CD4-positive, CD25-positive, alpha-beta regulatory T cell (primary cell): ENCODE measurements around the gene MGAT5B. TPM values are rescaled to one million over a fixed set of nuclear protein-coding genes. Genes with fewer than 3 reads are reported as not detected.

Source experiments
- ATAC-seq, 2 donors: fragments of 150-1000 bp; cut with Tn5 transposase; one replicate each; pipeline ENCODE4 v1.10.0; 2021; ENCODE audit warnings: low read depth in 2 of 2, moderate number of reproducible peaks in 2 of 2, moderate library complexity in 1 of 2
- DNase-seq, 3 donors: peaks; one replicate each; pipeline versions ENCODE4 v3.0.0 to v3.0.0-alpha.2; 2012 to 2022; ENCODE audit warnings: mixed read lengths in 1 of 3
- H3K27ac ChIP-seq: one replicate; pipeline ENCODE4 v1.7.0; 2013; ENCODE audit warnings: mild to moderate bottlenecking, low read length; ENCODE audit not compliant: insufficient read depth, poor library complexity, severe bottlenecking
- H3K27me3 ChIP-seq: one replicate; pipeline ENCODE4 v1.7.0; 2013; ENCODE audit warnings: low read length; ENCODE audit not compliant: control insufficient read depth, insufficient read depth
- H3K36me3 ChIP-seq: one replicate; pipeline ENCODE4 v1.7.0; 2013; ENCODE audit warnings: mild to moderate bottlenecking, low read length, moderate library complexity; ENCODE audit not compliant: control insufficient read depth, insufficient read depth
- H3K4me1 ChIP-seq: 2 replicates; pipeline ENCODE4 v1.7.0; 2013; ENCODE audit warnings: mild to moderate bottlenecking, low read length; ENCODE audit not compliant: insufficient read depth, control insufficient read depth, poor library complexity, severe bottlenecking
- H3K4me3 ChIP-seq: one replicate; pipeline ENCODE4 v1.7.0; 2013; ENCODE audit warnings: low read depth, mild to moderate bottlenecking, low read length, moderate library complexity
- H3K9me3 ChIP-seq, 2 experiments: 1 replicate in 1 of 2; 2 replicates in 1 of 2; pipeline ENCODE4 v1.7.0; 2013; ENCODE audit warnings: low read length in 2 of 2, mild to moderate bottlenecking in 1 of 2, moderate library complexity in 1 of 2; ENCODE audit not compliant: control insufficient read depth in 2 of 2
- H3K27ac Mint-ChIP-seq, 3 donors: one replicate each; pipeline ENCODE4 v1.8.0; 2020 to 2022; ENCODE audit warnings: mild to moderate bottlenecking in 3 of 3, mixed read lengths in 3 of 3, moderate library complexity in 2 of 3
- H3K27me3 Mint-ChIP-seq: one replicate; pipeline ENCODE4 v1.8.0; 2022; ENCODE audit warnings: mild to moderate bottlenecking, mixed read lengths
- H3K36me3 Mint-ChIP-seq: one replicate; pipeline ENCODE4 v1.8.0; 2020; ENCODE audit warnings: mixed read lengths
- H3K4me1 Mint-ChIP-seq, 4 donors: one replicate each; pipeline ENCODE4 v1.8.0; 2020 to 2022; ENCODE audit warnings: mixed read lengths in 4 of 4, mild to moderate bottlenecking in 1 of 4
- H3K4me3 Mint-ChIP-seq, 4 donors: one replicate each; pipeline ENCODE4 v1.8.0; 2020 to 2022; ENCODE audit warnings: mild to moderate bottlenecking in 4 of 4, mixed read lengths in 4 of 4, moderate library complexity in 3 of 4
- H3K9me3 Mint-ChIP-seq, 7 donors: one replicate each; pipeline ENCODE4 v1.8.0; 2020 to 2022; ENCODE audit warnings: mixed read lengths in 7 of 7, mild to moderate bottlenecking in 3 of 7, moderate library complexity in 2 of 7
- polyA plus RNA-seq, 4 donors: library from polyadenylated mRNA; unstranded; fragments of 300-500 nt; fragmentation: Illumina TruSeq; gene quantifications; one replicate each; pipeline ENCODE4 v1.2.3, GENCODE V29; 2021
- total RNA-seq: library from RNA; stranded (reverse); gene quantifications from one replicate; pipeline ENCODE4 v1.2.3, GENCODE V29; 2022

Gene MGAT5B
- total and polyA plus RNA-seq, 5 donors from 2014 or later, result not detected

DNA sequence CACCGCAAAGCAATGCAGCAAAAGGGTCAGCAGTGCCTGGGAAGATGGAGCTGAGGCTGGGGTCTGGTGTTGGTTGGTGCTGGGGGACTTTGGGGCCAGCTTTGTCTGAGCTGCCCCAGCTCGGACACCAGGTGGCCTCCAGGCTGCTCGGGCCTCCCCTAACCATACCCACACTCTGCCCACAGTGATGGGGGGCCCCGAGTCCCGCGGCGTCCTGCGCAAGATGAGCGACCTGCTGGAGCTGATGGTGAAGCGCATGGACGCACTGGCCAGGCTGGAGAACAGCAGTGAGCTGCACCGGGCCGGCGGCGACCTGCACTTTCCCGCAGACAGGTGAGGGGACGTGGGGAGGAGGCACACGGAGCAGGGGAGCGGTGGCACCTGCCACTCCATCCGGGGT, 13.8 kb downstream of the MGAT5B start:
- H3K4me1 ChIP-seq, result no peaks in the 10 kb centered on the region
- no peak overlapping the region for H3K27ac ChIP-seq
- ATAC-seq, result no peak
- H3K9me3 ChIP-seq, result no peaks in the 10 kb centered on the region
- DNase-seq, result no peak
- Mint-ChIP-seq H3K27me3 (no peaks in the 10 kb centered on the region), H3K27ac (peak overlapping the region in 1 of 3 donors; percentile 56), H3K4me1 (no peaks in the 10 kb centered on the region), H3K36me3 (no peaks in the 10 kb centered on the region), H3K9me3 (no peaks in the 10 kb centered on the region), H3K4me3 (no peak overlapping the region)
- H3K27me3 ChIP-seq, result no peaks in the 10 kb centered on the region
- no peak overlapping the region for H3K4me3 ChIP-seq
- no peaks in the 10 kb centered on the region for H3K36me3 ChIP-seq

- Histone ChIP-seq H3K27me3 (no peaks in the 10 kb centered on the region), H3K4me1 (no peaks in the 10 kb centered on the region), H3K36me3 (no peaks in the 10 kb centered on the region), H3K4me3 (no peak overlapping the region), H3K27ac (no peak overlapping the region), H3K9me3 (no peaks in the 10 kb centered on the region)
- Mint-ChIP-seq H3K27me3 (no peaks in the 10 kb centered on the region), H3K4me3 (no peak overlapping the region), H3K36me3 (no peaks in the 10 kb centered on the region), H3K27ac (no peak overlapping the region), H3K4me1 (no peaks in the 10 kb centered on the region), H3K9me3 (no peaks in the 10 kb centered on the region)
- no peak for DNase-seq
- no peak for ATAC-seq
Observed at GRCh38 chr17:76883744-76884525, 15.7 kb downstream of the MGAT5B start.

GRCh38 chr17:76884995-76885893, 17.0 kb downstream of the MGAT5B start:
- H3K27me3 ChIP-seq, result no peaks in the 10 kb centered on the region
- DNase-seq, result no peak
- H3K27ac ChIP-seq, result no peak overlapping the region
- no peak overlapping the region for H3K4me3 ChIP-seq
- no peaks in the 10 kb centered on the region for H3K9me3 ChIP-seq
- ATAC-seq, result no peak
- no peaks in the 10 kb centered on the region for H3K9me3 Mint-ChIP-seq
- H3K4me3 Mint-ChIP-seq, result no peak overlapping the region
- H3K36me3 Mint-ChIP-seq, result no peaks in the 10 kb centered on the region
- H3K36me3 ChIP-seq, result no peaks in the 10 kb centered on the region
- H3K27me3 Mint-ChIP-seq, result no peaks in the 10 kb centered on the region
- H3K4me1 Mint-ChIP-seq, result no peaks in the 10 kb centered on the region
- H3K27ac Mint-ChIP-seq, result peak overlapping the region in 1 of 3 donors; percentile 60
- no peaks in the 10 kb centered on the region for H3K4me1 ChIP-seq

DNA sequence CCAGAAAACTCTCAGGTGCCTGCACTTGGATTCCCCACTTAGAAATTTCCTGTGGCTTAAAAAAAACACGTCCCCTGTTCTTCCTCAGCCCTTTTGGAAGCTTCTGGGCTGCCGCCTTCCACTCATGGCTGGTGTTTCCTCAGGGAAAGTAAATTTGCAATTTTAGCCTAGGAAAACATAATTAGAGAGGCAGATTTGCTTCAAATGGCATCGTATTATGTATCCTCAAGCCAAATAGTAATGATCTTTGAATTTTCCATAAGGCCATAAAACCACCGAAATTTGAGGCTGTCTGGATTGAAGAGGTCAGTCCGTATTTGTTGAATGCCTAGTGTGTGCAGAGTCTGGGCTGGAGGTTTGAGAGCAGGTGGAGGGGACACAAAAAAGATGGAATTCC, 17.7 kb downstream of the MGAT5B start:
- H3K27me3 ChIP-seq, result no peaks in the 10 kb centered on the region
- ATAC-seq, result no peak
- H3K4me1 ChIP-seq, result no peaks in the 10 kb centered on the region
- DNase-seq, result no peak
- Mint-ChIP-seq H3K9me3 (no peaks in the 10 kb centered on the region), H3K36me3 (no peaks in the 10 kb centered on the region), H3K27me3 (no peaks in the 10 kb centered on the region), H3K27ac (no peak overlapping the region), H3K4me3 (no peak overlapping the region), H3K4me1 (no peaks in the 10 kb centered on the region)
- no peaks in the 10 kb centered on the region for H3K9me3 ChIP-seq
- H3K36me3 ChIP-seq, result no peaks in the 10 kb centered on the region
- H3K4me3 ChIP-seq, result no peak overlapping the region
- H3K27ac ChIP-seq, result no peak overlapping the region

DNA sequence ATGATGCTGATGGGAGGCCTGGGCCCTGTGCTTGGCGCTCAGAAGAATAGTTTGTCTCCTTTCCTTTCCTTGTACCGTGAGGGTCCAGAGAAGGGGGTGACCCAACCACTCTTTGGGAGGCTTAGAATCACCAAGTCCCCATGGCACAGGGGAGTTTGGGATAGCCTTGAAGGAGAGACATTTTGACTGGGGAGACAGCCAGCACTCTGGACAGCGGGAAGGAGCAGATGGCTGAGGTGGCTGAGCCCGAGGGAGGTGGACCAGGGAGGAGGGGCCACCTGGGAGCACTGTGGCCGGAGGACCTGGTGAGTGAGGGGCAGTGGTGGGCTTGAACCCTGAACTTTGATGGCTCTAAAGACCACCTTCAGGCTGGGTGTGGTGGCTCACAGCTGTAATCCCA, 18.2 kb downstream of the MGAT5B start:
- H3K4me1 ChIP-seq, result no peaks in the 10 kb centered on the region
- no peaks in the 10 kb centered on the region for H3K36me3 Mint-ChIP-seq
- H3K4me1 Mint-ChIP-seq, result no peaks in the 10 kb centered on the region
- H3K27ac ChIP-seq, result no peak overlapping the region
- no peaks in the 10 kb centered on the region for H3K9me3 Mint-ChIP-seq
- no peak overlapping the region for H3K27ac Mint-ChIP-seq
- DNase-seq (no peak), ATAC-seq (no peak)
- H3K4me3 ChIP-seq, result no peak overlapping the region
- H3K9me3 ChIP-seq, result no peaks in the 10 kb centered on the region
- no peaks in the 10 kb centered on the region for H3K27me3 Mint-ChIP-seq
- no peaks in the 10 kb centered on the region for H3K27me3 ChIP-seq
- H3K36me3 ChIP-seq, result no peaks in the 10 kb centered on the region
- H3K4me3 Mint-ChIP-seq, result no peak overlapping the region

GRCh38 chr17:76887802-76888201, 19.6 kb downstream of the MGAT5B start:
- H3K27ac ChIP-seq, result no peak overlapping the region
- H3K27me3 ChIP-seq, result no peaks in the 10 kb centered on the region
- no peaks in the 10 kb centered on the region for H3K36me3 Mint-ChIP-seq
- H3K9me3 ChIP-seq, result no peaks in the 10 kb centered on the region
- no peaks in the 10 kb centered on the region for H3K36me3 ChIP-seq
- H3K27me3 Mint-ChIP-seq, result no peaks in the 10 kb centered on the region
- H3K9me3 Mint-ChIP-seq, result no peaks in the 10 kb centered on the region
- ATAC-seq, result no peak
- H3K4me3 Mint-ChIP-seq, result no peak overlapping the region
- no peaks in the 10 kb centered on the region for H3K4me1 Mint-ChIP-seq
- H3K4me3 ChIP-seq, result no peak overlapping the region
- no peak overlapping the region for H3K27ac Mint-ChIP-seq
- no peaks in the 10 kb centered on the region for H3K4me1 ChIP-seq
- DNase-seq, result no peak

DNA sequence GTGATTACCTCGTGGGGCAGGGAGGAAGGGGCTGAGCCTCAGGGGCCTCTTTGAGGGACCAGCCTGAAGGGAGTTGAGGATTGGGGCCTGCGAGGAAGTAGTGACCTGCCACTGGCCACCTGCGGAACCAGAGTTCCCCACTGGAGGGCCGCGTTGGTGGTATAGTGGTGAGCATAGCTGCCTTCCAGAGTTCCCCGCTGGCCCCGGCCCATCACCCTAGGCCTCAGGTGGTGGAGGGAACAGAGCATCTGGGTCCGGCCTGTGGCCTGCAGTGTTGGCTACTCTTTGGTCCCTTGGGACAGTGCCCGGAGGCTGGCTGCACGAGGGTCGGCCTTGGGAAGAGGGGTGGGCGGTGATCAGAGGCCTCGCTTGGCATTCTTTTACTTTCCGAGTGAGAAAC, 20.5 kb downstream of the MGAT5B start:
- no peaks in the 10 kb centered on the region for H3K27me3 Mint-ChIP-seq
- Histone ChIP-seq H3K36me3 (no peaks in the 10 kb centered on the region), H3K9me3 (no peaks in the 10 kb centered on the region), H3K4me1 (no peaks in the 10 kb centered on the region), H3K27me3 (no peaks in the 10 kb centered on the region), H3K4me3 (no peak overlapping the region), H3K27ac (no peak overlapping the region)
- no peak overlapping the region for H3K27ac Mint-ChIP-seq
- H3K9me3 Mint-ChIP-seq, result no peaks in the 10 kb centered on the region
- DNase-seq, result no peak
- no peak overlapping the region for H3K4me3 Mint-ChIP-seq
- H3K4me1 Mint-ChIP-seq, result no peaks in the 10 kb centered on the region
- no peaks in the 10 kb centered on the region for H3K36me3 Mint-ChIP-seq
- no peak for ATAC-seq
